Colonic mucosa (tissue), 4 donors: ENCODE measurements around the gene LANCL1. TPM values are rescaled to one million over a fixed set of nuclear protein-coding genes. Genes with fewer than 3 reads are reported as not detected.

ENCODE experiments used
- DNase-seq: peaks from one replicate; pipeline ENCODE4 v3.0.0-alpha.2; 2020
- H3K27ac ChIP-seq: fragments of 200-600 bp; one replicate; pipeline ENCODE4 v1.8.0; 2021
- H3K27me3 ChIP-seq: fragments of 200-600 bp; one replicate; pipeline ENCODE4 v1.8.0; 2021
- H3K36me3 ChIP-seq: fragments of 200-600 bp; one replicate; pipeline ENCODE4 v1.8.0; 2021
- H3K4me1 ChIP-seq: fragments of 200-600 bp; one replicate; pipeline ENCODE4 v1.8.0; 2021; ENCODE audit warnings: mild to moderate bottlenecking
- H3K4me3 ChIP-seq: fragments of 200-600 bp; one replicate; pipeline ENCODE4 v1.8.0; 2021
- H3K9ac ChIP-seq, 2 donors: one replicate each; pipeline ENCODE4 v1.7.0; 2013; ENCODE audit warnings: control low read depth in 2 of 2, low read depth in 2 of 2, low read length in 2 of 2
- H3K9me3 ChIP-seq: fragments of 200-600 bp; one replicate; pipeline ENCODE4 v1.8.0; 2021
- intact Hi-C: fragments of 100-400 bp; cut with DNase I; formaldehyde crosslinking; loops from one replicate; pipeline ENCODE4 v1.14.1; 2022
- total RNA-seq, 2 donors: library from RNA; stranded (reverse); fragmentation: NEBNext Ultra II Directional in 1 of 2; extraction: Animal tissue kit (Norgen Biotek cat#: 25700) in 1 of 2; gene quantifications; one replicate each; pipeline ENCODE4 v1.2.1, GENCODE V29; 2021
- TF ChIP-seq, protein P1 (sequence below): fragments of 200-600 bp; IDR thresholded peaks from one replicate; pipeline ENCODE4 v1.8.0; 2022; ENCODE audit warnings: antibody characterized with exemption, mild to moderate bottlenecking
- donor health status: healthy.
- donor health status: DM: no; HTN: no; CAD: no.
- donor health status: DM: no; HTN: no; CAD: no.

Gene LANCL1
- total RNA-seq, 2 donors from 2014 or later = 24.2 to 27.0 TPM

DNA sequence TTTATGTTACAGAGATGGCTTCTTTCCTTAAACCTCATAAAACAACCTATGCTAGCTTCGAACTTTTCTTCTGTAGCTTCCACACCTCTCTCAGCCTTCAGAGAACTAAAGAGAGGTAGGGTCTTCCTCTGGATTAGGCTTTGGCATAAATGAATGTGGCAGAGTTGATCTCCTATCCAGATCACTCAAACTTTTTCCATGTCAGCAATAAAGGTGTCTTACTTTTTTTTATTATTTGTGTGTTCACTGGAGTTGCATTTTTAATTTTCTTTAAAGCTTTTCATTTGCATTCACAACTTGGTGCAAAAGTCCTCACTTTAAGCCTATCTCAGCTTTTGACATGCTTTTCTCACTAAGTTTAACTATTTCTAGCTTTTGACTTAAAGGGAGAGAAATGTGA is 66.0 kb downstream of the LANCL1 start:
- TF ChIP-seq, protein P1, sequence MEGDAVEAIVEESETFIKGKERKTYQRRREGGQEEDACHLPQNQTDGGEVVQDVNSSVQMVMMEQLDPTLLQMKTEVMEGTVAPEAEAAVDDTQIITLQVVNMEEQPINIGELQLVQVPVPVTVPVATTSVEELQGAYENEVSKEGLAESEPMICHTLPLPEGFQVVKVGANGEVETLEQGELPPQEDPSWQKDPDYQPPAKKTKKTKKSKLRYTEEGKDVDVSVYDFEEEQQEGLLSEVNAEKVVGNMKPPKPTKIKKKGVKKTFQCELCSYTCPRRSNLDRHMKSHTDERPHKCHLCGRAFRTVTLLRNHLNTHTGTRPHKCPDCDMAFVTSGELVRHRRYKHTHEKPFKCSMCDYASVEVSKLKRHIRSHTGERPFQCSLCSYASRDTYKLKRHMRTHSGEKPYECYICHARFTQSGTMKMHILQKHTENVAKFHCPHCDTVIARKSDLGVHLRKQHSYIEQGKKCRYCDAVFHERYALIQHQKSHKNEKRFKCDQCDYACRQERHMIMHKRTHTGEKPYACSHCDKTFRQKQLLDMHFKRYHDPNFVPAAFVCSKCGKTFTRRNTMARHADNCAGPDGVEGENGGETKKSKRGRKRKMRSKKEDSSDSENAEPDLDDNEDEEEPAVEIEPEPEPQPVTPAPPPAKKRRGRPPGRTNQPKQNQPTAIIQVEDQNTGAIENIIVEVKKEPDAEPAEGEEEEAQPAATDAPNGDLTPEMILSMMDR = no peak
- H3K36me3 ChIP-seq = no peaks in the 10 kb centered on the region
- H3K4me3 ChIP-seq = no peak overlapping the region
- no peaks in the 10 kb centered on the region for H3K27me3 ChIP-seq
- intact Hi-C loops = no loop called here
- no peaks in the 10 kb centered on the region for H3K9me3 ChIP-seq
- H3K4me1 ChIP-seq = no peaks in the 10 kb centered on the region
- H3K9ac ChIP-seq = no peak overlapping the region
- no peak overlapping the region for H3K27ac ChIP-seq
- no peak for DNase-seq

DNA sequence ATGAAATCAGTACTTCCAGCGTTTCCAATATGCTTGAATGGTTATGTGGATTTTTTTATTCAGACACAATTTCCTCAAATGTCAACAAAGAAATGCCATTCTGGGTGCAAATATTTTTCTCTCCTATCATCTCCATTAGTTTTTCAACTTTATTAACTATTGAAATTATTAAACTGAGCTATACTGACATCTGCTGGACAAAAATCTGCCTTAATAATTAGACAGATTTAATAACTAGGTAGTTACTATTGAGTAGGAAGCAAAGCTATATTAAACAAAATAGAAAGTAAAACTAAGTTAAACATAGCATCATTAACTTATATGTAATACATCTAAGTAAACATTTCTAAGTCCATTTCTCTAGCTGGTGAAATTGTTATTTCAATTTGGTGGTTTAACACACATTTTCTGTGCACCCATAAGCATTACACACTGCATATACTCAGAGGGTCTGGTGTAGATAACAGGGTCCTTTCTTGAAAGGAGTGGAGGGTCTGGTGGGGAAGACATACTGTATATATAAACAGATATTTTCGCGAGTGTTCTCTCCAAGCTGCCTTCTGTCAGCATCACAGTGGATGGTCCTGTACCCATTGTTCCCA is 77.0 kb downstream of the LANCL1 start:
- TF ChIP-seq, protein P1 = no peak
- no peak overlapping the region for H3K27ac ChIP-seq
- H3K36me3 ChIP-seq = no peaks in the 10 kb centered on the region
- no peak for DNase-seq
- H3K9ac ChIP-seq = no peak overlapping the region
- intact Hi-C loops = no loop called here
- H3K27me3 ChIP-seq = no peaks in the 10 kb centered on the region
- no peaks in the 10 kb centered on the region for H3K4me1 ChIP-seq
- H3K4me3 ChIP-seq = no peak overlapping the region
- no peaks in the 10 kb centered on the region for H3K9me3 ChIP-seq

DNA sequence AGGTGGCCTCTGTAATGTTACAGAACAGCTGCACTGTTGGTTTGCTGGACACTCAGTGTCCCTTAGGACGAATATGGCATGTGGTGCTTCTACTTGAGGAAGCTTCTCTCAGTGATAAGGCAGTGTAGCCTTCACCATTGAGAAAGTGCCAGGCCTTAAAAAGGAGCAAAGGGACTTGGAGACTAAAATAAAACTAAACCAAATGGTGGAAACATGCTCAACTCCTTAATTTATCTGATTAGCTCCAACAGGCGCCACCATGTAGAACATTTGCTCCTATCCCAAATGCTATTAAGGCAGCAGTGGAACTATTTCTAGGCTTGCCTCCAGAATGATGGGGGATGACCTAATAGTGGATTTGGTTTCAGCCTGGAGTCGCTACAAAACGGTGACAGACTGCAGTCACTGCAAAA is 84.1 kb downstream of the LANCL1 start:
- no peak overlapping the region for H3K4me3 ChIP-seq
- no peaks in the 10 kb centered on the region for H3K36me3 ChIP-seq
- no peaks in the 10 kb centered on the region for H3K9me3 ChIP-seq
- TF ChIP-seq, protein P1 = no peak
- intact Hi-C loops = no loop called here
- H3K4me1 ChIP-seq = no peaks in the 10 kb centered on the region
- no peak for DNase-seq
- no peak overlapping the region for H3K9ac ChIP-seq
- H3K27me3 ChIP-seq = no peaks in the 10 kb centered on the region
- no peak overlapping the region for H3K27ac ChIP-seq

DNA sequence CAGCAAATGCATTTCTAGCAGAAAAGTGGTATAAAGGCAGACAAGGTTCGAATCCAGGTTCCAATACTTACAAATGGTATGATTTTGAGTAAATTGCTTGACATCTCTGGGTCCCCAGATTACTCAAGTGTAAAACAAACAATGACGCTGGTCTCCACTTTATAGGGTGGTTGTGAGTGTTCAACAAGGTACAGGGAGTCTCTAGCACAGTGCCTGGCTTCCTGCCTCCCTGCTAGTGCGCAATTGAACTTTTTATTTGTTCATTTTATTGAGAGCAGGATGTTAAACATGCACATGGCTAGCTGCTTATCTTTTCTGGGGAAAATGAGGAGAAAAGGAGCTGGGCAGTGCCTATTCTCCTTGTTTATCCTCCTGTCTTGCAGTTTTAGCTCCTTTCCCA is 86.7 kb downstream of the LANCL1 start:
- Histone ChIP-seq H3K9me3 (no peaks in the 10 kb centered on the region), H3K36me3 (no peaks in the 10 kb centered on the region), H3K9ac (no peak overlapping the region), H3K4me3 (no peak overlapping the region), H3K4me1 (no peaks in the 10 kb centered on the region), H3K27me3 (no peaks in the 10 kb centered on the region), H3K27ac (no peak overlapping the region)
- TF ChIP-seq, protein P1 = no peak
- intact Hi-C loops = no loop called here
- peak; percentile 18 for DNase-seq

DNA sequence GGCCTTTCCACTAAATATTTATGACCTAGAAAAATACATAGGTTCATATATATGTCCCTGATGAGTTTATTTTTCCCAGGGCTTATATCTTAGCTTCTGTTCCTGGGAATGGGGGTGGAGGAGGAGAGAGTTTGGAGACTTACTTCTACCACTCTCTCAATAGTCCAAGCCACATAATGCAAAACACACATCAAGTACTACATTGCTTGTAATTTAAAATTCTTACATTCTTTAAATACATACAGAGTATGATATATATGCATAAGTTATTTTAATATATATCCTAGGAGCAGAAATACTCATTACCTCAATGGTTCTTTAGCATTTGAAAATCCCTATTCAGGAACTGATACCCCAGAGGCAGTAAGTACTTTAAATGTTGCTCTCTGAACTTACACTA is 88.4 kb downstream of the LANCL1 start:
- no peaks in the 10 kb centered on the region for H3K27me3 ChIP-seq
- no peaks in the 10 kb centered on the region for H3K9me3 ChIP-seq
- no peak overlapping the region for H3K4me3 ChIP-seq
- TF ChIP-seq, protein P1 = no peak
- no peak overlapping the region for H3K27ac ChIP-seq
- intact Hi-C loops = no loop called here
- H3K9ac ChIP-seq = no peak overlapping the region
- DNase-seq = no peak
- H3K36me3 ChIP-seq = no peaks in the 10 kb centered on the region
- no peaks in the 10 kb centered on the region for H3K4me1 ChIP-seq
